HCT116 (cell line): ENCODE data around the gene KRTAP4-4. TPM values are rescaled to one million over a fixed set of nuclear protein-coding genes. Genes with fewer than 3 reads are reported as not detected.

ENCODE experiments used
- ATAC-seq: fragments of 200-7000 bp; cut with Tn5 transposase; 2 replicates; pipeline ENCODE4 v1.9.1; 2020; ENCODE audit warnings: mild to moderate bottlenecking, moderate library complexity
- BruUV-seq: library from RNA; stranded (reverse); fragments of 400-500 nt; replicated peaks from 2 replicates; lab custom pipeline; 2021; lab: Mats Ljungman, UMichigan
- CTCF ChIA-PET: fragments of 300-600 bp; sonication (Branson Sonifier 250); formaldehyde crosslinking; loops from one replicate; lab custom pipeline; 2021; ENCODE audit warnings: antibody characterized with exemption; lab: Charles Lee
- POLR2A ChIA-PET: fragments of 300-600, 350-600 bp; sonication (Branson Sonifier 250); formaldehyde crosslinking; loops from one replicate; lab custom pipeline; 2021; ENCODE audit warnings: antibody characterized with exemption; lab: Charles Lee
- RAD21 ChIA-PET, 2 experiments: fragments of 300-600 bp; sonication (Branson Sonifier 250); formaldehyde crosslinking; loops; one replicate each; lab custom pipeline; 2023; ENCODE audit warnings: low total read pairs in 2 of 2; ENCODE audit not compliant: uncharacterized antibody in 2 of 2, unreplicated experiment in 2 of 2, low non-redundant PET in 1 of 2; lab: Charles Lee
- DNase-seq: peaks from one replicate; pipeline ENCODE4 v3.0.0-alpha.2; 2010; ENCODE audit warnings: low read depth, low spot score
- H2AFZ ChIP-seq: fragments of 200-600 bp; shearing (Covaris generic), sonication (generic); 2 replicates; pipeline ENCODE4 v1.6.1; 2017; ENCODE audit warnings: low read depth, mixed run types, mixed read lengths, antibody characterized with exemption, low read length; ENCODE audit not compliant: poor library complexity, severe bottlenecking
- H3K27ac ChIP-seq: 2 replicates; pipeline ENCODE4 v1.5.1; 2012; ENCODE audit warnings: low read depth, low read length
- H3K27me3 ChIP-seq: fragments of 200-600 bp; sonication (generic); 2 replicates; pipeline ENCODE4 v1.6.1; 2016; ENCODE audit warnings: mixed run types, low read length, mixed read lengths; ENCODE audit not compliant: insufficient read depth
- H3K36me3 ChIP-seq, 2 experiments: fragments of 200-500 bp in 1 of 2; fragments of 200-600 bp in 1 of 2; sonication (Bioruptor generic) in 1 of 2; sonication (generic) in 1 of 2; 2 replicates each; pipeline versions ENCODE4 v1.5.1 to v1.6.1; 2014 to 2016; ENCODE audit warnings: low read length in 2 of 2, inconsistent platforms in 1 of 2, mixed read lengths in 1 of 2, mixed run types in 1 of 2; ENCODE audit not compliant: insufficient read depth in 2 of 2, control insufficient read depth in 1 of 2
- H3K4me1 ChIP-seq, 2 experiments: fragments of 200-600 bp in 1 of 2; sonication (generic) in 1 of 2; 2 replicates each; pipeline versions ENCODE4 v1.5.1 to v1.6.1; 2012 to 2017; ENCODE audit warnings: low read length in 2 of 2, inconsistent platforms in 1 of 2, mild to moderate bottlenecking in 1 of 2, mixed read lengths in 1 of 2, mixed run types in 1 of 2, moderate library complexity in 1 of 2; ENCODE audit not compliant: insufficient read depth in 2 of 2, control insufficient read depth in 1 of 2
- H3K4me2 ChIP-seq: fragments of 200-600 bp; sonication (generic); 2 replicates; pipeline ENCODE4 v1.6.1; 2017; ENCODE audit warnings: mixed run types, low read length, mixed read lengths
- H3K4me3 ChIP-seq, 2 experiments: fragments of 200-600 bp in 1 of 2; sonication (generic) in 1 of 2; replicated peaks in 1 of 2; 2 replicates each; pipeline ENCODE4 v1.5.1; 2011 to 2016; ENCODE audit warnings: low read length in 2 of 2, control low read depth in 1 of 2, low read depth in 1 of 2, mild to moderate bottlenecking in 1 of 2, mixed read lengths in 1 of 2, mixed run types in 1 of 2
- H3K79me2 ChIP-seq: fragments of 200-600 bp; sonication (generic); 2 replicates; pipeline ENCODE4 v1.6.1; 2017; ENCODE audit warnings: mild to moderate bottlenecking, mixed run types, low read length, moderate library complexity, mixed read lengths; ENCODE audit not compliant: insufficient read depth
- H3K9ac ChIP-seq: fragments of 200-600 bp; sonication (generic); 2 replicates; pipeline ENCODE4 v1.6.1; 2016; ENCODE audit warnings: low read length, mixed read lengths
- H3K9me2 ChIP-seq: fragments of 200-600 bp; sonication (generic), shearing (Covaris generic); 2 replicates; pipeline ENCODE4 v1.6.1; 2017; ENCODE audit warnings: mixed run types, mild to moderate bottlenecking, moderate library complexity; ENCODE audit not compliant: insufficient read depth
- H3K9me3 ChIP-seq, 2 experiments: fragments of 200-500 bp in 1 of 2; fragments of 200-600 bp in 1 of 2; sonication (Bioruptor generic) in 1 of 2; sonication (generic) in 1 of 2; 2 replicates each; pipeline ENCODE4 v1.6.1; 2014 to 2017; ENCODE audit warnings: low read length in 2 of 2, mixed read lengths in 2 of 2, inconsistent platforms in 1 of 2, low read depth in 1 of 2, mild to moderate bottlenecking in 1 of 2, mixed run types in 1 of 2, moderate library complexity in 1 of 2; ENCODE audit not compliant: control insufficient read depth in 1 of 2, insufficient read depth in 1 of 2
- H4K20me1 ChIP-seq: fragments of 200-600 bp; sonication (generic), shearing (Covaris generic); 2 replicates; pipeline ENCODE4 v1.6.1; 2017; ENCODE audit warnings: mixed run types, mild to moderate bottlenecking, moderate library complexity; ENCODE audit not compliant: insufficient read depth
- CBX3 ChIP-seq: IDR thresholded peaks from 2 replicates; pipeline ENCODE4 v1.6.1; 2012; ENCODE audit warnings: low read depth
- CEBPB ChIP-seq: IDR thresholded peaks from 2 replicates; pipeline ENCODE4 v1.6.1; 2012; ENCODE audit warnings: low read depth
- ELF1 ChIP-seq: IDR thresholded peaks from 2 replicates; pipeline ENCODE4 v1.6.1; 2012; ENCODE audit warnings: low read depth, borderline replicate concordance
- FOSL1 ChIP-seq: IDR thresholded peaks from 2 replicates; pipeline ENCODE4 v1.6.1; 2012; ENCODE audit warnings: low read depth
- JUND ChIP-seq: IDR thresholded peaks from 2 replicates; pipeline ENCODE4 v1.6.1; 2012
- POLR2A ChIP-seq: IDR thresholded peaks from 2 replicates; pipeline ENCODE4 v1.7.0; 2011; ENCODE audit warnings: borderline replicate concordance; ENCODE audit not compliant: insufficient read depth, insufficient read length; ENCODE audit errors: extremely low read depth
- RAD21 ChIP-seq: IDR thresholded peaks from 2 replicates; pipeline ENCODE4 v1.6.1; 2012; ENCODE audit warnings: low read depth, mild to moderate bottlenecking
- SIN3A ChIP-seq: IDR thresholded peaks from 2 replicates; pipeline ENCODE4 v1.6.1; 2012; ENCODE audit warnings: low read depth
- SRF ChIP-seq: IDR thresholded peaks from 2 replicates; pipeline ENCODE4 v1.6.1; 2012; ENCODE audit warnings: low read depth
- TCF7L2 ChIP-seq: IDR thresholded peaks from 2 replicates; pipeline ENCODE4 v1.7.0; 2011; ENCODE audit warnings: borderline replicate concordance, inconsistent platforms; ENCODE audit not compliant: insufficient read depth, insufficient read length; ENCODE audit errors: extremely low read depth
- YY1 ChIP-seq: IDR thresholded peaks from 2 replicates; pipeline ENCODE4 v1.6.1; 2011; ENCODE audit warnings: low read length, low read depth, moderate library complexity, mild to moderate bottlenecking; ENCODE audit not compliant: insufficient replicate concordance; ENCODE audit errors: extremely low read depth
- ZFX ChIP-seq: fragments of 450-650 bp; IDR thresholded peaks from 2 replicates; pipeline ENCODE4 v1.6.1; 2017
- ZNF274 ChIP-seq: fragments of 200-500 bp; sonication (Bioruptor generic); IDR thresholded peaks from 2 replicates; pipeline ENCODE4 v1.6.1; 2014; ENCODE audit warnings: mild to moderate bottlenecking, low read depth, low read length, inconsistent platforms
- intact Hi-C: fragments of 100-400 bp; cut with micrococcal nuclease; formaldehyde crosslinking; loops from 2 replicates; pipeline ENCODE4 v1.10.0; 2022
- total RNA-seq: library from RNA; stranded (reverse); gene quantifications from one replicate; pipeline ENCODE4 v1.2.1, GENCODE V29; 2021; ENCODE audit not compliant: unreplicated experiment
- TF ChIP-seq, protein P1 (sequence below), 3 experiments: fragments of 200-600 bp in 1 of 3; sonication (generic) in 1 of 3; IDR thresholded peaks in 2 of 3; conservative IDR thresholded peaks in 1 of 3; 2 replicates each; pipeline ENCODE4 v1.5.1; 2012 to 2017; ENCODE audit warnings: low read depth in 2 of 3, low read length in 2 of 3, antibody characterized with exemption in 1 of 3, borderline replicate concordance in 1 of 3, control low read depth in 1 of 3, mild to moderate bottlenecking in 1 of 3, mixed read lengths in 1 of 3, mixed run types in 1 of 3, moderate library complexity in 1 of 3; ENCODE audit not compliant: insufficient read depth in 1 of 3
- TF ChIP-seq, protein P2 (sequence below): IDR thresholded peaks from 2 replicates; pipeline ENCODE4 v1.6.1; 2011; ENCODE audit warnings: mild to moderate bottlenecking, low read length, moderate library complexity; ENCODE audit not compliant: insufficient replicate concordance; ENCODE audit errors: extremely low read depth

Gene KRTAP4-4
- total RNA-seq, 1 experiment from 2014 or later: not detected

DNA sequence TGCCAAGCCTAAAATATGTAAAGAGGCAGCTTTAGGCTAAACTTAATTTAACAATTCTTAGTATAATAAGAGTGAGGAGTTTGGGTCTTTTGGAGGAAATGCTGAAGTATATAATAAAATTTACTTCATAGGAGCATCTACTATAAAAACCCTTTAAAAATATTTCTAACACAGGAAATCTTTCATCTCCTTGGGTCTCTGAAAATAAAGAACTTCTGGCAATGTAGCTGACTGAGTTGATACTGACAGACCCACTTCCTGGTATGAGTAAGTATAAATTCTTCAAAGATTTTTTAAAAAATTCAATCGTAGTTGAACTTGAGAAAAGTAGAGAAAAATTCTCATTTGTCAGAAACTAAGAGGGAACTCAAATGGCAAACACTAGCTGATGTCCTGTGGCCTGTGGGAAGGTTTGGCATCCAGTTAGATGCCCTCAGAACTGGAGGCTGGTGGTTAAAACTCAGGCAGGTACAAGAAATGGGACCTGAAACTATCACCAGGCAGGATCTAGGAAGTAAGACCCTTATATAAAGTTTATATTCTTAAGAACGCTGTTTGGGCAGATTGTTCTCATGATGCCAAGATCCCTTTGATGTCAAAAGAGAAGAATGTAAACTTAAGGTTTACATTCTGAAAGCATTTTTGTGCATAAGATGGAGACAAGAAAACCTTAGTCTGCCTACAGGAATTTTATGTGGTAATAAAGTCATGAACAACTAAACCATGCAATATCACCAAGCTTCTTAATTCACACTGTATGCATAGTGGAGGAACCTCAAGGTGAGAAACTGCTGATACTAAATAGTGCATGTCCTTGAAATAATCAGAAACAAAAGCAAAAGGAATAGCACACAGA, 26.4 kb downstream of the KRTAP4-4 start:
- ChIA-PET RAD21 (no interaction called here), POLR2A (no interaction called here), CTCF (no interaction called here)
- no peaks in the 10 kb centered on the region for H3K9me2 ChIP-seq
- DNase-seq (no peak), ATAC-seq (no peak)
- no peaks in the 10 kb centered on the region for H3K27me3 ChIP-seq
- no peak overlapping the region for H3K9ac ChIP-seq
- H3K4me1 ChIP-seq: peaks cover 3 to 31% of the 10 kb centered on the region in 2 experiments; a peak in 2 of 4 replicates
- peak overlapping the region; percentile 32 for H2AFZ ChIP-seq
- intact Hi-C loops: no loop called here
- no TSS peak for BruUV-seq
- no peak overlapping the region for H3K4me3 ChIP-seq
- H3K79me2 ChIP-seq: no peaks in the 10 kb centered on the region
- no peak overlapping the region for H3K27ac ChIP-seq
- H4K20me1 ChIP-seq: no peaks in the 10 kb centered on the region
- no peak overlapping the region for H3K4me2 ChIP-seq
- H3K36me3 ChIP-seq: peaks cover 0 to 19% of the 10 kb centered on the region in 2 experiments; a peak in 2 of 4 replicates
- TF ChIP-seq ZNF274 (no peak), JUND (no peak)
- peaks cover 0 to 10% of the 10 kb centered on the region in 2 experiments; a peak in 2 of 4 replicates for H3K9me3 ChIP-seq

DNA sequence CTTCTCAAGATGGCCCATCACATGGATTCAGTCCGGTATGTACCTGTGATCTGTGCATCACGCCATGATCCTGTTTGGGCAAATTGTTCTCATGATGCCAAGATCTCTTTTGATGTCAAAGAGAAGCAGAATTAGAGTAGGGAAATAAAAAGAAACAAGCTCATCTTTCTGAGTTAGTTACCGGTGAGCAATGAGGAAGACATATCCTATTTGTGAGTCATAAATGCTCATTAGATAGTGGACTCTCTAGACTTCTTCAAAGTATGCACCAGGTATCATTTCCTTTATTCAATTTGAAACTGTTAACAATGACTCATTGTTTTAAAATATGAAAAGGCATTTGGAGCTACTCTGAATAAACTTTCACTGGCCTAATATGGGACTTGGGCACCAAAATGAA, 28.6 kb downstream of the KRTAP4-4 start:
- CTCF ChIA-PET: interaction anchor here (1.5 kb wide), 1 partner anchor 222 kb away, joined by 3 read pairs; no protein-coding TSS in a partner anchor
- POLR2A ChIA-PET: no interaction called here
- peak; percentile 96 for TF ChIP-seq FOSL1
- TF ChIP-seq SIN3A: peak; percentile 74; the same call in 1 of the 2 replicates
- TF ChIP-seq CEBPB: peak; percentile 79; the same call in 1 of the 2 replicates
- peak; percentile 87 for TF ChIP-seq TCF7L2
- peak; percentile 92; the same call in 1 of the 2 replicates for TF ChIP-seq CBX3
- peak; percentile 76; the same call in 1 of the 2 replicates for TF ChIP-seq SRF
- no peak for TF ChIP-seq YY1
- peak; percentile 29; the same call in 1 of the 2 replicates for TF ChIP-seq RAD21
- TF ChIP-seq ELF1: peak; percentile 54
- TF ChIP-seq, protein P1, sequence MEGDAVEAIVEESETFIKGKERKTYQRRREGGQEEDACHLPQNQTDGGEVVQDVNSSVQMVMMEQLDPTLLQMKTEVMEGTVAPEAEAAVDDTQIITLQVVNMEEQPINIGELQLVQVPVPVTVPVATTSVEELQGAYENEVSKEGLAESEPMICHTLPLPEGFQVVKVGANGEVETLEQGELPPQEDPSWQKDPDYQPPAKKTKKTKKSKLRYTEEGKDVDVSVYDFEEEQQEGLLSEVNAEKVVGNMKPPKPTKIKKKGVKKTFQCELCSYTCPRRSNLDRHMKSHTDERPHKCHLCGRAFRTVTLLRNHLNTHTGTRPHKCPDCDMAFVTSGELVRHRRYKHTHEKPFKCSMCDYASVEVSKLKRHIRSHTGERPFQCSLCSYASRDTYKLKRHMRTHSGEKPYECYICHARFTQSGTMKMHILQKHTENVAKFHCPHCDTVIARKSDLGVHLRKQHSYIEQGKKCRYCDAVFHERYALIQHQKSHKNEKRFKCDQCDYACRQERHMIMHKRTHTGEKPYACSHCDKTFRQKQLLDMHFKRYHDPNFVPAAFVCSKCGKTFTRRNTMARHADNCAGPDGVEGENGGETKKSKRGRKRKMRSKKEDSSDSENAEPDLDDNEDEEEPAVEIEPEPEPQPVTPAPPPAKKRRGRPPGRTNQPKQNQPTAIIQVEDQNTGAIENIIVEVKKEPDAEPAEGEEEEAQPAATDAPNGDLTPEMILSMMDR (IDR thresholded peaks at IDR 0.05 in 2 of 3, conservative IDR thresholded peaks at IDR 0.05 in 1 of 3; ENCODE audit: borderline replicate concordance in 1 of 3, insufficient read depth in 1 of 3, low read depth in 2 of 3, low read length in 2 of 3): no peak
- no peak for TF ChIP-seq ZNF274
- no peak for TF ChIP-seq ZFX
- TF ChIP-seq, protein P2, sequence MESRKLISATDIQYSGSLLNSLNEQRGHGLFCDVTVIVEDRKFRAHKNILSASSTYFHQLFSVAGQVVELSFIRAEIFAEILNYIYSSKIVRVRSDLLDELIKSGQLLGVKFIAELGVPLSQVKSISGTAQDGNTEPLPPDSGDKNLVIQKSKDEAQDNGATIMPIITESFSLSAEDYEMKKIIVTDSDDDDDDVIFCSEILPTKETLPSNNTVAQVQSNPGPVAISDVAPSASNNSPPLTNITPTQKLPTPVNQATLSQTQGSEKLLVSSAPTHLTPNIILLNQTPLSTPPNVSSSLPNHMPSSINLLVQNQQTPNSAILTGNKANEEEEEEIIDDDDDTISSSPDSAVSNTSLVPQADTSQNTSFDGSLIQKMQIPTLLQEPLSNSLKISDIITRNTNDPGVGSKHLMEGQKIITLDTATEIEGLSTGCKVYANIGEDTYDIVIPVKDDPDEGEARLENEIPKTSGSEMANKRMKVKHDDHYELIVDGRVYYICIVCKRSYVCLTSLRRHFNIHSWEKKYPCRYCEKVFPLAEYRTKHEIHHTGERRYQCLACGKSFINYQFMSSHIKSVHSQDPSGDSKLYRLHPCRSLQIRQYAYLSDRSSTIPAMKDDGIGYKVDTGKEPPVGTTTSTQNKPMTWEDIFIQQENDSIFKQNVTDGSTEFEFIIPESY: peak; percentile 48
- TF ChIP-seq POLR2A: no peak

More for the DNA sequence above, 28.6 kb downstream of the KRTAP4-4 start:
- Histone ChIP-seq H3K79me2 (no peaks in the 10 kb centered on the region), H3K9me2 (no peaks in the 10 kb centered on the region), H3K4me2 (peak overlapping the region; percentile 39), H3K27me3 (no peaks in the 10 kb centered on the region), H3K4me1 (peaks cover 3 to 31% of the 10 kb centered on the region in 2 experiments; a peak in 2 of 4 replicates), H3K4me3 (no peak overlapping the region), H3K9me3 (peaks cover 0 to 4% of the 10 kb centered on the region in 2 experiments; a peak in 1 of 4 replicates), H2AFZ (no peak overlapping the region), H3K27ac (peak overlapping the region; percentile 73; the same call in 1 of the 2 replicates), H3K9ac (peak overlapping the region; percentile 41), H4K20me1 (no peaks in the 10 kb centered on the region), H3K36me3 (peaks cover 0 to 17% of the 10 kb centered on the region in 2 experiments; a peak in 2 of 4 replicates)
- RAD21 ChIA-PET: no interaction called here
- intact Hi-C loops: no loop called here
- DNase-seq (peak; percentile 77), ATAC-seq (peak; percentile 91)
- no TSS peak for BruUV-seq
